DOHH2 (cell line): ENCODE measurements around the gene FAM83F.

ENCODE experiments used
- H3F3A ChIP-seq: fragments of 200-600 bp; sonication (generic), shearing (Covaris generic); 2 replicates; pipeline ENCODE4 v1.6.0; 2016; ENCODE audit warnings: antibody characterized with exemption, mild to moderate bottlenecking; ENCODE audit not compliant: control insufficient read depth, insufficient read depth
- H3K27ac ChIP-seq: fragments of 200-600 bp; sonication (generic); 2 replicates; pipeline ENCODE4 v1.5.1; 2014; ENCODE audit warnings: low read depth, mild to moderate bottlenecking, low read length, moderate library complexity
- H3K27me3 ChIP-seq: fragments of 200-600 bp; sonication (generic); 2 replicates; pipeline ENCODE4 v1.6.1; 2014; ENCODE audit warnings: mild to moderate bottlenecking, low read length, mixed read lengths; ENCODE audit not compliant: control insufficient read depth
- H3K36me3 ChIP-seq: fragments of 200-600 bp; sonication (generic); 2 replicates; pipeline ENCODE4 v1.6.1; 2014; ENCODE audit warnings: mild to moderate bottlenecking, low read length, moderate library complexity, mixed read lengths; ENCODE audit not compliant: control insufficient read depth
- H3K4me1 ChIP-seq: fragments of 200-600 bp; sonication (generic); 2 replicates; pipeline ENCODE4 v1.6.1; 2014; ENCODE audit warnings: mild to moderate bottlenecking, low read length, mixed read lengths; ENCODE audit not compliant: control insufficient read depth
- H3K4me2 ChIP-seq: fragments of 200-600 bp; sonication (generic); 2 replicates; pipeline ENCODE4 v1.6.0; 2014; ENCODE audit warnings: mild to moderate bottlenecking, low read length, moderate library complexity
- H3K4me3 ChIP-seq: fragments of 200-600 bp; sonication (generic); 2 replicates; pipeline ENCODE4 v1.5.1; 2014; ENCODE audit warnings: mild to moderate bottlenecking, low read length, mixed read lengths
- H3K79me2 ChIP-seq: fragments of 200-600 bp; sonication (generic); 2 replicates; pipeline ENCODE4 v1.6.1; 2014; ENCODE audit warnings: mild to moderate bottlenecking, low read length, mixed read lengths; ENCODE audit not compliant: control insufficient read depth
- H3K9me2 ChIP-seq: fragments of 200-600 bp; sonication (generic); replicated peaks from 2 replicates; pipeline ENCODE4 v1.6.1; 2014; ENCODE audit warnings: mild to moderate bottlenecking, low read length, mixed read lengths; ENCODE audit not compliant: control insufficient read depth
- H3K9me3 ChIP-seq: fragments of 200-600 bp; sonication (generic); 2 replicates; pipeline ENCODE4 v1.6.1; 2014; ENCODE audit warnings: antibody characterized with exemption, low read length, mixed read lengths; ENCODE audit not compliant: control insufficient read depth, insufficient read depth
- H4K20me1 ChIP-seq: fragments of 200-600 bp; sonication (generic); 2 replicates; pipeline ENCODE4 v1.6.0; 2014; ENCODE audit warnings: low read depth, mild to moderate bottlenecking, antibody characterized with exemption, low read length, moderate library complexity; ENCODE audit not compliant: control insufficient read depth, insufficient read depth
- EZH2phosphoT487 ChIP-seq: fragments of 200-600 bp; sonication (generic); IDR thresholded peaks from 2 replicates; pipeline ENCODE4 v1.6.1; 2017; ENCODE audit warnings: borderline replicate concordance, mild to moderate bottlenecking, antibody characterized with exemption, low read length, moderate library complexity, mixed read lengths
- TF ChIP-seq, protein P1 (sequence below): fragments of 200-600 bp; sonication (generic); IDR thresholded peaks from one replicate; pipeline ENCODE4 v1.5.1; 2014; ENCODE audit warnings: antibody characterized with exemption, mild to moderate bottlenecking, low read depth, low read length; ENCODE audit not compliant: poor library complexity, severe bottlenecking

FAM83F gene

DNA sequence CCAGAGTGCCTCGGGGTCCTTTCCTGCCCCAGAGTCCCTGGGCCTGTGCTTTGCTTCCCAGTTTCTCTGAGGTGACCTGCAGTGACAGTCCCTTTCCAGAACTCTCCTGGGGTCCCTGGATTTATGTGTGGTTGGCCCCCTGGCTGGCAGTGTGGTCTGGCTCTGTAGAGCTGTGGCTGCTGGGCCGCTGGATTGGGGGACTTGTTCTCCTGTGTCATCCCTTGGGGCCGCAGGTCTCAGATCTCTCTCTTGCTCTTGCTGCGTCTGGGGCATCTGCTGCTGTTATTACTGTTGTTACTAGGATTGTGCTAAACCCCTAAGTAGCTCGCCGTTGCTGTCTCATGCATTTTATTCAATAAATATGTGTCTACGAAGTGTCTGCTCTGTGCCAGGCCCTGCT, 31.9 kb downstream of the FAM83F start:
- Histone ChIP-seq H3K4me1 (peaks cover 29% of the 10 kb centered on the region), H3K27ac (no peak overlapping the region), H3K27me3 (peaks cover 20% of the 10 kb centered on the region), H3K9me3 (no peaks in the 10 kb centered on the region), H4K20me1 (no peaks in the 10 kb centered on the region; the same call in 1 of the 2 replicates), H3K4me2 (no peak overlapping the region), H3K79me2 (no peaks in the 10 kb centered on the region), H3K36me3 (no peaks in the 10 kb centered on the region), H3K9me2 (no peaks in the 10 kb centered on the region), H3F3A (no peaks in the 10 kb centered on the region), H3K4me3 (no peak overlapping the region)
- no peak for TF ChIP-seq EZH2phosphoT487
- TF ChIP-seq, protein P1, sequence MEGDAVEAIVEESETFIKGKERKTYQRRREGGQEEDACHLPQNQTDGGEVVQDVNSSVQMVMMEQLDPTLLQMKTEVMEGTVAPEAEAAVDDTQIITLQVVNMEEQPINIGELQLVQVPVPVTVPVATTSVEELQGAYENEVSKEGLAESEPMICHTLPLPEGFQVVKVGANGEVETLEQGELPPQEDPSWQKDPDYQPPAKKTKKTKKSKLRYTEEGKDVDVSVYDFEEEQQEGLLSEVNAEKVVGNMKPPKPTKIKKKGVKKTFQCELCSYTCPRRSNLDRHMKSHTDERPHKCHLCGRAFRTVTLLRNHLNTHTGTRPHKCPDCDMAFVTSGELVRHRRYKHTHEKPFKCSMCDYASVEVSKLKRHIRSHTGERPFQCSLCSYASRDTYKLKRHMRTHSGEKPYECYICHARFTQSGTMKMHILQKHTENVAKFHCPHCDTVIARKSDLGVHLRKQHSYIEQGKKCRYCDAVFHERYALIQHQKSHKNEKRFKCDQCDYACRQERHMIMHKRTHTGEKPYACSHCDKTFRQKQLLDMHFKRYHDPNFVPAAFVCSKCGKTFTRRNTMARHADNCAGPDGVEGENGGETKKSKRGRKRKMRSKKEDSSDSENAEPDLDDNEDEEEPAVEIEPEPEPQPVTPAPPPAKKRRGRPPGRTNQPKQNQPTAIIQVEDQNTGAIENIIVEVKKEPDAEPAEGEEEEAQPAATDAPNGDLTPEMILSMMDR: no peak

DNA sequence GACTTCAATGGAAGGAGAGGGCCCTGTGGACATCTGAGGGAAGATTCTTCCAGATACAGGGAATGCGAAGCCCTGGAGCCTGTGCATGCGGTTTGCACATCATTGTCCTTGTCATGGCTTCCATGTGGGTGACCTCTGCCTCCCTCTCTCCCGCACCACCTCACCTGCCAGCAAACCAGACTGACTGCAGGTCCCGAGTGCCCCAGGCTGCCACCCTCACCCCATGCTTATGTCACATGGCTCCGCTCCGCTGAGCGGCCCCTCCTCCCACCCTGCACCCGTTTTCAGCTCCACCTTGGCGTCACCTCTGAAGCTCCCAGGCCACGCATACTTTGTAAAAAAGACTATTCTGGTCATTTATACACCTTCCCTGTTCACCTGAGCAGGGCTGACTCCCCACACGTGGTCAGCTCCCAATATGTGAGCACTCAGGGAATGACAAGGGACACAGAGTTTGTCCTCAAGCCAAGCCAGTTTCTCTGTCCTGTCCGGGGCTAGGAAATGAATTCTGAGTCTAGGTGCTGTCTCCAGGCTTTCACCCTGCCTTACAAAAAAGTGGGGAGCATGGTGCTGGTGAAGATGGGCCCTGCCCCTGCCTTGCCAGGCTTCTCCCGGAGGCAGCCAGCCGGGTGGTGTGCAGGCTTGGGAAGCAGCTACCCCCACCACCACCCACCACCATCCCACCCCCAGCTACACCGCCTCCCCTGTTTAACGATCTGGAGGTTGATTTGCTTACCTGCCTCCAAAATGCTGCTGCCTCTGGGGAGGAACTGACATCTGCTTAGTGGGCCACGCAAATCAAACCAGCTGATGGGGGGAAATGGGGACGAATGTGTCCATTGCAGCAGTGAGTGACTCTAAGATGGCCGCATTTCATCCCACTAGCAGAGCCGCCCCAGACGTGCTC, 32.7 kb downstream of the FAM83F start:
- Histone ChIP-seq H3K9me3 (no peaks in the 10 kb centered on the region), H4K20me1 (no peaks in the 10 kb centered on the region; the same call in 1 of the 2 replicates), H3K4me1 (peaks cover 29% of the 10 kb centered on the region), H3K4me3 (no peak overlapping the region), H3K27ac (no peak overlapping the region), H3K27me3 (peaks cover 15% of the 10 kb centered on the region), H3F3A (no peaks in the 10 kb centered on the region), H3K79me2 (no peaks in the 10 kb centered on the region), H3K4me2 (peak overlapping the region; percentile 35; the same call in 1 of the 2 replicates), H3K36me3 (no peaks in the 10 kb centered on the region), H3K9me2 (no peaks in the 10 kb centered on the region)
- TF ChIP-seq EZH2phosphoT487: no peak

DNA sequence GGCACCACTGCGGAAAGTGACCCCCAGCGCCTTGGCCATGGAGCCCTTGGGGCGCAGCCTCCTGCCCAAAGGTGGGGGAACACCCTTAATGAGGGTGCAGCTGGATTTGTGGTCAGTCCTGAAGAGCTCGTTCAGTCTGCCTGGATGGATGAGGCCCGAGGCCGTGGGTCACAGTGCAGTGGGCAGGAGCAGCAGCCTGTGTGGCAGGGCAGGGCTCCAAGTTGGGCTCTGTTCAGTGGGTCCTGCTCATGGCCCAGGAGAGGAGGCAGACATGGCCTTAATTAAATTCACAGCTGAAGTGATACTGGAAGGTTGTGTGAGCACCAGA, 33.3 kb downstream of the FAM83F start:
- no peaks in the 10 kb centered on the region for H3F3A ChIP-seq
- no peak for TF ChIP-seq EZH2phosphoT487
- TF ChIP-seq, protein P1: no peak
- H4K20me1 ChIP-seq: no peaks in the 10 kb centered on the region; the same call in 1 of the 2 replicates
- H3K4me3 ChIP-seq: no peak overlapping the region
- peaks cover 29% of the 10 kb centered on the region for H3K4me1 ChIP-seq
- no peaks in the 10 kb centered on the region for H3K36me3 ChIP-seq
- peaks cover 9% of the 10 kb centered on the region for H3K27me3 ChIP-seq
- no peak overlapping the region for H3K27ac ChIP-seq
- H3K4me2 ChIP-seq: peak overlapping the region; percentile 35; the same call in 1 of the 2 replicates
- H3K9me2 ChIP-seq: no peaks in the 10 kb centered on the region
- H3K79me2 ChIP-seq: no peaks in the 10 kb centered on the region
- no peaks in the 10 kb centered on the region for H3K9me3 ChIP-seq
